GM18502 (cell line): ENCODE data around the gene YIPF2.
"Not testable (repeated sequence)": the region's sequence is repeated elsewhere in the genome, so short reads cannot be mapped to it uniquely, and the experiment has no call there.

ENCODE experiments used
- ATAC-seq: cut with Tn5 transposase; IDR thresholded peaks from one replicate; pipeline ENCODE4 v1.9.1; 2021; ENCODE audit warnings: mild to moderate bottlenecking; ENCODE audit not compliant: unreplicated experiment, poor library complexity

YIPF2 gene

GRCh38 chr19:10928563-10929401, at the start of gene YIPF2, which contains the start of gene TIMM29:
TSS of gene YIPF2 (minus strand) at chr19:10928639. CDS start at chr19:10928410, 229 bp downstream.
TSS of gene TIMM29 (plus strand) at chr19:10928811. CDS start at chr19:10928823, 12 bp downstream.
- ATAC-seq = peak; percentile 75

DNA sequence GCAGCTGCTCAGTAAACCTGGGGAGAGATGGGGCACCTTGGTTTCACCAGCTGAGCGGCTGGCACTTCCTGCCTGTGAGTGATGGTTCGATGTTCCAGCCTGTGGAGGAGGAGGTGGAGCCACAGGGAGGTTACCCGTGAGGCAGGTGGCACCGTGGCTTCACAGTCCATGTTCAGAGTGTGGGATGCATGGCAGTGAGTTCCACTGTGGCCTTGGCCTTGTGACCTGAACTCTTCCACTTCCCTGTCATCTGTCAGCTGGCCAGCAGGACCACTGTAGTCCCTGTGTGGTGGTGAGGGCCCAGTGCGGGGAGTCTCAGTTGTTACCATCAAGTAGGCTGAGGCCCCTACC, 49.3 kb upstream of the YIPF2 start:
- no peak for ATAC-seq

- ATAC-seq = no peak
These were observed 47.9 kb upstream of the YIPF2 start for GRCh38 chr19:10976131-10976892.

DNA sequence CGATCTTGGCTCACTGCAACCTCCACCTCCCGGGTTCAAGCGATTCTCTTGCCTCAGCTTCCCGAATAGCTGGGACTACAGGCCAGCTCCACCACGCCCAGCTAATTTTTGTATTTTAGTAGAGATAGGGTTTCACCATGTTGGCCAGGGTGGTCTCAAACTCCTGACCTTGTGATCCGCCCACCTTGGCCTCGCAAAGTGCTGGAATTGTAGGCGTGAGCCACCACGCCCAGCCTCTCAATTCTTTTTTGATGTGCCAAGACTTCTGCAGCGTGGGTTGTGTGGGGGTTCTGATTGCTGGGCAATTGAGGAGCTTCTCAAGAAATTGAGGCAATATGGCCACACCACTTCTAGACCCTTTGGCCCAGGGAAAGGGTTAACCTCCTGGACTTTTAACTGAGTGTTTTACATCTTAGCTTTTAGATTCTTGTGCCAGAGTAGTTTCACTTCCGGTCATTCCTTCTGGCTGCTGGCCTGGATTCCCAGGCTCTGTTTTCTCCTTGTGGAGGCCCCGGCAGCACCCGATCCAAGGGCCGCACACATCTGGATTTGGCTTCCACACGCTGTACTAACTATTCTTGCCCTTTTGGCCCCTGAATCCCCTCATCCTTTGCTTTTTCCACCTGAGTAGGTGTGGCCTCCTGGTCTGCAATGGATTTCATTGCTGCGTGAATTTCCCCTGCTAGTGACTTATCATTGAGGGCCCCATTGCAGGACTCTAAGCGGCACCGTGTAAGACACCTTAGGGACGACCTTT, 47.1 kb upstream of the YIPF2 start:
- ATAC-seq = no peak

DNA sequence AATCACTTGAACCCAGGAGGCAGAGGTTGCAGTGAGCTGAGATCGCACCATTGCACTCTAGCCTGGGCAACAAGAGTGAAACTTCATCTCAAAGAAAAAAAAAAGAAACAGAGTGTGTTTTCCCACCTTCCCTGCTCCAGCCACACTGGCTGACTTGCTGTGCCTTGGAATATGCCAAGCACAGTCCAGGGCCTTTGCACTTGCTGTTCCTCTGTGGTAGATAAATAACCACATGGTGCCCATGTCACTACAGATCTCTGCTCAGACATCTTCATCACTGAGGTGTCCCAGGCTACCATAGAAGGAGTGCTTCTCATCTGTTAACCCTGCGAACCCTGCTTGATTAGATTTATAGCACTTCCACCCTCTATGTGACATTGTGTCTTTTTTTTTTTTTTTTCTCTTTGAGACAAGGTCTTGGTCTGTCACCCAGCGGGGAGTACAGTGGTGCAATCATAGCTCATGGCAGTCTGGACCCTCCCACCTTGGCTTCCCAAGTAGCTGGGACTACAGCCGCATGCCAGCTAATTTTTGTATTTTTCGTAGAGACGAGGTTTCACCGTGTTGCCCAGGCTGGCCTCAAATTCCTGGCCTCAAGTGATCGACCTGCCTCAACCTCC, 42.8 kb upstream of the YIPF2 start:
- ATAC-seq = no peak

GRCh38 chr19:10968527-10969135, 40.2 kb upstream of the YIPF2 start:
- no peak for ATAC-seq

- no peak for ATAC-seq
These were observed 38.4 kb upstream of the YIPF2 start for GRCh38 chr19:10966809-10967208.

DNA sequence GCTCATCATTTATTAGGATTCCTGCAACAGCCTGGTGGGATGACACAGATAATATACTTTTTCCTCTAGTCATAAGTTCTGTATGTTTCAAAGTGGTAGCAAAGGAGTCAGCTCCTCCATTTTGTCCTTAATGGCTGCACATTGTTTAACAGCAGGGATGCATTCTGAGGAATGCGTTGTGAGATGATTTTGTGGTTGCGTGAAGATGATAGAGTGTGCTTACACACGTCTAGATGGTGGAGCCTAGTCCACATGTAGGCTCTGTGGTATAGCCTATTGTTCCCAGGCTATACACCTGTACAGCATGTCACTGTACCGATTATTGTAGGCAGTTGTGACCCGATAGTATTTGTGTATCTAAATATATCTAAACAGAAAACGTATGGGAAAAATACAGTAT, 37.0 kb upstream of the YIPF2 start:
- ATAC-seq = no peak

GRCh38 chr19:10964903-10965302, 36.5 kb upstream of the YIPF2 start:
- ATAC-seq = no peak

DNA sequence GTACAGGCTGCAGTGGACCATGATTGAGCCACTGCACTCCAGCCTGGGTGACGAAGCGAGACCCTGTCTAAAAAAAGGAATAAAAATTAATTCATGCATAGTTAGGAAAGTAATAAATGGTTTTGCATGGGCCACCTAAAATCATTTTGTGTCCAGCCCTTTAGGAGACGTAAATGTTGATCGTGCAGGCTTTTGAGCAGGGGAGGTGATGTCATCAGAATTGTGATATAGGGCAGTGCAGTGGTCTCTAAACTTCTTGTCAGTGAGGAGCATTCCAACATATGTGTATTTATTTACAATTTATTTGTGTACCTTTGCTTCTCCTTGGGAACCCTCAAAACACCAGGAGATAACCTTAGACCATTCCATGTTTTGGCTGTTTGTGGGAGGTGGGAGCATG, 35.4 kb upstream of the YIPF2 start:
- no peak for ATAC-seq

GRCh38 chr19:10962863-10963262, 34.4 kb upstream of the YIPF2 start:
- ATAC-seq = no peak

DNA sequence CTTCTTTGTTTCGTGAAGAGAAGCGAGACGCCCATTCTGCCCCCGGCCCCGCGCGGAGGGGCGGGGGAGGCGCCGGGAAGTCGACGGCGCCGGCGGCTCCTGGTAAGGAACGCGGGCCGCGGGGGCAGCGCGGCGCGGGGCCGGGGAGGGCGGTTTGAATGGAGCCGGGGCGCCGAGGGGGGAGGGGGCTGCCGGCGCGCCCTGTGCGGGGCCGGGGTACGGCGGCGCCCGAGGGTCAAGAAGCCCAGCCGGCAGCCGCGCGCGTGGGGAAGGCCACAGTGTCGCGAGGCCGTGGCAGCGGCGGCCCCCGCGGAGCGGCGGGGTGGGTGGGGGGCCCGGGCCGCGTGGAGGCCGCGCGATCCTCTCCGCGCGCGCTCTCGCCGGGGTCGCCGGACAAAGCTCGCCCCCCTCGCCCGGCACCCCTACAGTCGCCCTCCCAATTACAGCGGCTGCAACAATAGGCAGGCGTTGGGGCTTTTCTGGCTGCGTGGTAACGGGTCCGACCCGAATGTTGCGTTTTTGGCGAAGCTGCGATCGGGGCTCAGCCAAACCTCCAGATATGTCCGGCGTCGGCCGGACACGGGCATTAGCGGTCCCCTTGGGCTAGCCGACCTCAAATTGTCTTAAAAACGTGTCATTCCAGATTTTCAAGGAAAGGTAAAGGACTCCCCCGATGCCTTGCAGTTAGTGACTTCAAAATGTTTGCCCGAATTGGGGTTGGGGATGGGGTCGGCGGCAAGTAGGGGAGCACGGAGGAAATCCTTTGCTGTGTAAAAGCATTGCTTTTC, 32.8 kb upstream of the YIPF2 start:
- ATAC-seq = peak; percentile 40

DNA sequence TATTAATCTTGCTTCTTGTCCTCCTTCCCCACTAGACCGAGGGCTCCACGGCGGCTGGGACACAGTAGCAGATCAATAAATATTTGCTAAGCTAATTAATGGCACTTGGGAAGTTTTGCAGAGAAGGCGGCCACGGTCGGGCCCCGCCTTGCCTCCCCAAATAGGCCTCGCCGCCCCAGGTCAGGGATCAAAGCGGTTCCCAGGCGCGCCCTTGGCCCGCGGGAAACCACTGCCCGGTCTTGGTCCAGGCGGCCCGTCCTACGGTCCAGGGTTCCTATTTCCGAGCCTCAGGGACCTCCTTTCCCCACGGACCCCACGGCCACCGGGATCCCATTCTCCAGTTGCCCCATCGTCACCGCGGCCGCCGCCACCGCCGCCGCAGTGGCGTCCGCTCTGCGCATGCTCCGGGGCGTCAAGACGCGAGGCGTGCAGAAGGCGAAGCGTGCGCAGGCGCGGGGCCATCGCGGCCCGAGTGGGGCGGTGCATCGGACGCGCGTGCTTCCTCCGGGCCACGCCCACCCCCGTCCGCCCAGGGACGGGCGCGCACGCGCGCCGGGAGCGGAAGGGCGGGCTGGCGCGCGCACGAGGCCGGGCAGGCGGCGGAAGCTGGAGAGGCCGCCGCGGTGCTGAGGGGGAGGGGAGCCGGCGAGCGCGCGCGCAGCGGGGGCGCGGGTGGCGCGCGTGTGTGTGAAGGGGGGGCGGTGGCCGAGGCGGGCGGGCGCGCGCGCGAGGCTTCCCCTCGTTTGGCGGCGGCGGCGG, 32.1 kb upstream of the YIPF2 start, which contains the start of gene SMARCA4:
Gene SMARCA4, plus strand, starts transcription at position 717 of the 759 bp plus-strand sequence. CDS start 23,122 bp downstream, outside the sequence.
- peak; percentile 75 for ATAC-seq

GRCh38 chr19:10959277-10959968, 31.0 kb upstream of the YIPF2 start:
- not testable (repeated sequence) for ATAC-seq

DNA sequence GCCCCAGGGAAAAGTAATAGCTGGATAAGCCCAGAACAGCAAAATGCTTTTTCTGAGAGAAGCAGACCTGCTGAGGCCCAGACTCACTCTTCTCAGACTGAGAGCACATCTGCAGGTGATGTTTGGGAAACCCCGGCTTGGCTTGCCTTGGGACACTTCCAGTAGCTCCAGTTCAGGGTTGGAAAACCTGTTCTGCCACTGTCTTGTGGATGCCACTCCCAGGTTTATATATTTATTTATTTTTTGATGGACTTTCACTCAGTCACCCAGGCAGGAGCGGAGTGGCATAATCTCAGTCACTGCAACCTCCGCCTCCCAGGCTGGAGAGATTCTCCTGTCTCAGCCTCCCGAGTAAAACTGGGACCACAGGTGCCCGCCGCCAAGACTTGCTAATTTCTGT, 24.4 kb upstream of the YIPF2 start:
- ATAC-seq = no peak

DNA sequence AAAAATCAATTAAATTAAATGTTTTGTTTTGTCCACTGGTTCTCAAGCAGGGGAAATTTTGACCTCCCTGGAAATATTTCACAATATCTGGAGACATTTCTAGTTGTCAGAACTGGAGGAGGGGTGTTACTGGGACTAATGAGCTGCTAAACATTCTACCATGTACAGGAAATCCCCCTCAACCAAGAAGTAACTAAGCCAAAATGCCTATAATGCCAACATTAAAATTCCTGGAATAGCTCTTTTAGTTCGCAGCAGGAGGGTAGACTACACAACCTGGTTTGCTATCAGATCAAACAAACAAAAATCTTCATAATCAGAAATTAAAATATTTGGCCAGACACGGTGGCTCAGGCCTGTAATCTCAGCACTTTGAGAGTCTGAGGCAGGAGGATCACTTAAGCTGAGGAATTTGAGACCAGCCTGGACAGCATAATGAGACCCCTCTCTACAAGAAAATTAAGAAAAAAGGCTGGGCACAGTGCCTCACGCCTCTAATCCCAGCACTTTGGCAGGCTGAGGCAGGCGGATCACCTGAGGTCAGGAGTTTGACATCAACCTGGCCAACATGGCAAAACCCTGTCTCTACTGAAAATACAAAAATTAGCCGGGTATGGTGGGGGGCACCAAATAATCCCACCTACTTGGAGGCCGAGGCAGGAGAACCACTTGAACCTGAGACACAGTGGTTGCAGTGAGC, 18.7 kb upstream of the YIPF2 start:
- ATAC-seq = no peak

DNA sequence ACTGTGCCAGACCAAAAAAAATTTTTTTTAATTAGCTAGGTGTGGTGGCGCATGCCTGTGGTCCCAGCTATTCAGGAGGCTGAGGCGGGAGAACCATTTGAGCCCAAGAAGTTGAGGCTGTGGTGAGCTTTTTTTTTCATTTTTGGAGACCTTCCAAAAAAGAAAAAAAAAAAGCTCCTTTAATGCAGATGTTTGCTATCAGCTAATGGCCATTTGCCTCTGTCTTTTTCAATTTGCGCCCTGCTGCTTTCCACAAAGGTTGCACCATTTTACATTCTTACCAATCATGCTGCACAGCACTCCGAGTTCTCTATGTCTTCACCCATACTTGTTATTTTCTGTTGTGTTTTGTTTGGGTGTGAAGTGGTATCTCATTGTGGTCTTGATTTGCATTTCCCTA, 16.8 kb upstream of the YIPF2 start:
- no peak for ATAC-seq
